Activated T-cell treated with anti-CD3 and anti-CD28 coated beads, Interleukin-2, amount 50 U/mL, for 72 hours (primary cell): ENCODE results near the gene CFAP74. TPM values are rescaled to one million over a fixed set of nuclear protein-coding genes. Genes with fewer than 3 reads are reported as not detected.
A peak's percentile ranks its signal among the peaks of the same experiment; 100 is the strongest.

ENCODE experiments used
- ATAC-seq, 2 donors: fragments of 150-1000 bp; cut with Tn5 transposase; replicated peaks in 1 of 2; 2 replicates each; pipeline ENCODE4 v1.10.0; 2021; ENCODE audit warnings: moderate library complexity in 2 of 2, mild to moderate bottlenecking in 1 of 2
- DNase-seq, 2 donors: peaks; one replicate each; pipeline ENCODE4 v3.0.0; 2021 to 2022; ENCODE audit warnings: mixed read lengths in 1 of 2
- H3K27ac Mint-ChIP-seq: one replicate; pipeline ENCODE4 v1.8.0; 2022; ENCODE audit warnings: mild to moderate bottlenecking, moderate library complexity, mixed read lengths
- H3K27me3 Mint-ChIP-seq: one replicate; pipeline ENCODE4 v1.8.0; 2022; ENCODE audit warnings: low read depth, mixed read lengths
- H3K36me3 Mint-ChIP-seq, 2 donors: one replicate each; pipeline ENCODE4 v1.8.0; 2022; ENCODE audit warnings: mixed read lengths in 2 of 2, mild to moderate bottlenecking in 1 of 2; ENCODE audit not compliant: insufficient read depth in 2 of 2
- H3K4me1 Mint-ChIP-seq: one replicate; pipeline ENCODE4 v1.8.0; 2022; ENCODE audit warnings: low read depth, mixed read lengths
- H3K4me3 Mint-ChIP-seq, 2 donors: one replicate each; pipeline ENCODE4 v1.8.0; 2022; ENCODE audit warnings: mild to moderate bottlenecking in 2 of 2, mixed read lengths in 2 of 2, moderate library complexity in 2 of 2
- H3K9me3 Mint-ChIP-seq, 2 donors: one replicate each; pipeline ENCODE4 v1.8.0; 2022; ENCODE audit warnings: mixed read lengths in 2 of 2
- total RNA-seq, 2 donors: library from RNA; stranded (reverse); gene quantifications; one replicate each; pipeline ENCODE4 v1.2.3, GENCODE V29; 2022

Gene CFAP74
- total RNA-seq, 2 donors from 2014 or later, result not detected

DNA sequence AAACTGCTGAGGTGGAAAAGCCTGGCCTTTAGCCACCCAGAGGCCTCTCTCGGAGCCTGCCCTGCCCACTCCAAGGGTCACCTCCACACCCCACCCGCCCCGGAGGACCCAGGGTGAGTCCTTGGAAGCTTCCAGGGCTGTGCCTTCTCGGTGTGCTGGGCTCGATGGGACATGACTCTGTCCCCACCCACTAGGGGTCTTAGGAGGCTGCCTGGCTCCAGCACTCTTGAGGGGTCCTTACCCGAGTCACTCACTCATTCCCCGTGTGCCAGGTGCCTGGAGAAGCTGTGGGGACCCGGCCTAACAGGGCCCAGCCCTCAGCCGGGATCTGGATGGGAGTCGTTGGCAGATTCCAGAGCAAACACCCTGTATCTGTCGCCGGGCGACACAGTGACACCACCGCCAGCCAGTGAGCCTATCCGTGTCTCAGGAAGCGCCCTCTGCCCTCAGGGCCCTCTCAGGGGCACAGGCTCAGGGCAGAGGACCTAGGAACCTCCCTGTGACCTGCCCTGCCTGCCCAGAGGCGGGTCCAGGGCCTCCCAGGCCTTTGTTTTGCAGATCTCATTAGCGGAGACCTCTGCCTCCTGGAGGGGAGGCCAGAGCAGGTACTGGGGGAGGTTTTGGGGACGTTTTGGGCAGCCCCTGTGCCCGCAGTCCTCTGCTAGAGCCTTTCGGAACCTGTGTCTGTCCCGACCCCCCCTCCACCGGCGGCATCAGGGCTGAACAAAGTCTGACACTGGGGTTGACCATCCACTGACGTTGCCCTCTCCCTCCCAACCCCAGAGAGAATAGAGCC lies 43.6 kb upstream of the CFAP74 start:
- Mint-ChIP-seq H3K27ac (no peak overlapping the region), H3K27me3 (peaks cover 15% of the 10 kb centered on the region), H3K9me3 (no peaks in the 10 kb centered on the region), H3K36me3 (no peaks in the 10 kb centered on the region), H3K4me1 (peaks cover 29% of the 10 kb centered on the region), H3K4me3 (no peak overlapping the region)
- ATAC-seq (no peak), DNase-seq (no peak)

DNA sequence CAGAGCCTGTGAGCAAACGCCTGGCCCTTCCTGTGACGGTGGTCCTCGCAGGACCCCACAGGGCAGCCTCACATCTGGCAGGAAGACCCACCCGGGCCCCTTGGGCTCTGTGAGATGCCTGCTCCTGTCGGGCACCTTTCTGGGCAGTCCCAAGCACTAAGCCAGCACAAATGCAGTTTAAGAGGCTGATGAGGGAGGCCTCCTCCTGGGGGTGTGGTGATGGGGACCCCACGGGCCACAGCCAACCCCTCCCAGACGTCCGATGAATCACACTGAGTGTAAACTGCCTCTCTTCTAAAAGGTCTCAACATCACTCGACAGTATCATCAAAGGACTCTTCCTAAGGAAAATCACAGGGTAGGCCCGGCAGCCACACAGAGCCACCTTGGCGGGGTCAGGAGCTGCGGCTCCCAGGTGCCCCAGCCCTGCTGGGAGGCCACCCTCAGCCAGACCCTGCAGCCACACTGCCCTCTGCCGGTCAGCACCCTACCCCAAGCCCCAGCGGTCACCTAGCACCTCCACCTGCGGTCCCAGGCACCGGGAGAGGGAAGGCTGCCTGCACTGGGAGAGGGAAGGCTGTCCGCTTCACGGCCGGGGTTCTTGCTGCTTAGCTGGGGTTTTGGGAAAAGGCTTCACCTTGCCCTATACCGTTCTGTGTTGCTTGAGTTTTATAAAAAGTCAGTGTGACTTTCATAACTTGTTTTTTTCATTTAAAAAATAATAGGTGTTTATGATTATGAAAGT lies 42.8 kb upstream of the CFAP74 start:
- H3K4me1 Mint-ChIP-seq, result peaks cover 29% of the 10 kb centered on the region
- H3K27ac Mint-ChIP-seq, result no peak overlapping the region
- H3K9me3 Mint-ChIP-seq, result no peaks in the 10 kb centered on the region
- no peaks in the 10 kb centered on the region for H3K36me3 Mint-ChIP-seq
- ATAC-seq (peak; percentile 17), DNase-seq (peak; percentile 72 to 83)
- H3K27me3 Mint-ChIP-seq, result peaks cover 15% of the 10 kb centered on the region
- no peak overlapping the region for H3K4me3 Mint-ChIP-seq

DNA sequence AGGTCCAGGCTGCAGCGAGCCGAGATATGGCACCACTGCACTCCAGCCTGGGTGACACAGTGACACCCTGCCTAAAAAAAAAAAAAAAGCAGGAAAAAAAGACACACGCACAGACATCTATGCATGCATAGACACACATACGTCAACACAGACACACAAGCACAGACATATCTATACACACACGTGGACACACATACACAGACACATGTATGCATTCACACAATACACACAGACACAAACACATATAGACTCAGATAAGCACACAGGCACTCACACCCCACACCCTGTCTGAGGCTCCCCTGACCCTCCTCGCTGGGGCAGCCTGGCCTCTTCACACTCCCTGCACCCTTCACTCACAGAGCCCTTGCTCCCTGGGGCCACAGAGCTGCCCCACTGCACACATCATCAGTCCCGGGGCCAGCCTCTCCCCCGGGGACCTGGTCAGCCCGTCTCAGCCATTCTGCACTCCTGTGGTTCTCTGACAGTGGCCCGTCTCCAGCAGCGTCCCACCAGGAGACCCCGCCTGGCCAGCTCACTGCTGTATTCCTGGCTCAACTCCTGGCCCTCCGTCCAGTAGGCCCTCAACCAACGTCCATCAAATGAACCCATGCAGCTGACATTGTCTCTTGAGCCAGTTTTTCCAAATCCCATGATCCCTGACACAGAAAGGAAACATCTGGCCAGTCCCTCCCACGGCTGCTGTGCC lies 42.0 kb upstream of the CFAP74 start:
- Mint-ChIP-seq H3K36me3 (no peaks in the 10 kb centered on the region), H3K27me3 (peaks cover 15% of the 10 kb centered on the region), H3K4me1 (peaks cover 29% of the 10 kb centered on the region), H3K27ac (no peak overlapping the region), H3K4me3 (peak overlapping the region; percentile 4 to 48), H3K9me3 (no peaks in the 10 kb centered on the region)
- ATAC-seq (no peak), DNase-seq (no peak)

DNA sequence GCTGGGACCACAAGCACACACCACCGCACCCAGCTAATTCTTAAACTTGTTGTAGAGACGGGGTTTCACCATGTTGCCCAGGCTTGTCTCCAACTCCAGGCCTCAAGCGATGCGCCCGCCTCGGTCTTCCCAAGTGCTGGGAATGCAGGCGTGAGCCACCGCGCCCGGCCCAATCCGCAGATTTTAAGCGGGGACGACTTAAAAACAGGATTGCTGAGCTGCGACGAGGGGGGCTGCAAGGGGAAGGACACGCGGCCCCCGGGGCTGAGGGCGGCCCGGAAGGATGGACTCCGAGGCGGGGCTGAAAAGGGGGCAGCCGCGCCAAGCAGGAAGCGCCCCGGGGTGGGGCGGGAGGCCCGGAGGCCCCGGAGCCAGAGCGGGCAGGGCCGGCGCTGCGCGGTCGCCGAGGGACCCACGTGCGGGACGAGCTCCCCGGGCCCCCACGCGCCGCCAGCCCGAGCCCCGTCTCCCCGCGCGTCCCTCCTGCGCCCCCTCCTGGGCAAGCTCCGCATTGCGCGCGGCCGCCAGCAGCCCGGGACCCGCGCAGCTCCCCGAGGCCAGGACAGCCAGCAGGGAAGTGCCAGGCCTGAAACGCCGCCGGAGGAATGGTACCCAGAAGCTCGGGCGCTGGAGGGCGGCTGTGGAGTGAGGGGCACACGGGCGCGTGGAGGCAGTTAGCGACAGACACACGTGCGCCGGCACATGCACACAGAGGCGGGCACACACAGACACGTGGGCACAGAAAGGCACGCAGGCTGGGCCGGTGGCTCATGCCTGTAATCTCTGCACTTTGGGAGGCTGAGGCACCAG lies 41.1 kb upstream of the CFAP74 start:
- Mint-ChIP-seq H3K27ac (no peak overlapping the region), H3K27me3 (peaks cover 15% of the 10 kb centered on the region), H3K9me3 (no peaks in the 10 kb centered on the region), H3K36me3 (no peaks in the 10 kb centered on the region), H3K4me1 (peaks cover 29% of the 10 kb centered on the region), H3K4me3 (peak overlapping the region; percentile 23 to 48)
- DNase-seq (peak; percentile 83 to 90), ATAC-seq (peak; percentile 73 to 77)

DNA sequence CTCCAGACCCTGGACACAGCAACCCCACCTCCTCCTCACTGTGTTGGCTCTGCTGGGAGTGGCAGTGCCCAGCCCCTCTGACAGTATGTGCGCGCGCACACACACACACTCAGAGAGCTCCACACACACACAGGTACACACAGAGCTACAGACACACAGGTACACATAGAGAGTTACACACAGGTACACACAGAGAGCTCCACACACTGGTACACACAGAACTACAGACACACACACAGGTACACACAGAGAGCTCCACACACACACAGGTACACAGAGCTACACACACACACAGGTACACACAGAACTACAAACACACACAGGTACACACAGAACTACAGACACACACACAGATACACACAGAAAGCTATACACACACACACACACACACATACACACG lies 40.3 kb upstream of the CFAP74 start:
- H3K27ac Mint-ChIP-seq, result no peak overlapping the region

DNA sequence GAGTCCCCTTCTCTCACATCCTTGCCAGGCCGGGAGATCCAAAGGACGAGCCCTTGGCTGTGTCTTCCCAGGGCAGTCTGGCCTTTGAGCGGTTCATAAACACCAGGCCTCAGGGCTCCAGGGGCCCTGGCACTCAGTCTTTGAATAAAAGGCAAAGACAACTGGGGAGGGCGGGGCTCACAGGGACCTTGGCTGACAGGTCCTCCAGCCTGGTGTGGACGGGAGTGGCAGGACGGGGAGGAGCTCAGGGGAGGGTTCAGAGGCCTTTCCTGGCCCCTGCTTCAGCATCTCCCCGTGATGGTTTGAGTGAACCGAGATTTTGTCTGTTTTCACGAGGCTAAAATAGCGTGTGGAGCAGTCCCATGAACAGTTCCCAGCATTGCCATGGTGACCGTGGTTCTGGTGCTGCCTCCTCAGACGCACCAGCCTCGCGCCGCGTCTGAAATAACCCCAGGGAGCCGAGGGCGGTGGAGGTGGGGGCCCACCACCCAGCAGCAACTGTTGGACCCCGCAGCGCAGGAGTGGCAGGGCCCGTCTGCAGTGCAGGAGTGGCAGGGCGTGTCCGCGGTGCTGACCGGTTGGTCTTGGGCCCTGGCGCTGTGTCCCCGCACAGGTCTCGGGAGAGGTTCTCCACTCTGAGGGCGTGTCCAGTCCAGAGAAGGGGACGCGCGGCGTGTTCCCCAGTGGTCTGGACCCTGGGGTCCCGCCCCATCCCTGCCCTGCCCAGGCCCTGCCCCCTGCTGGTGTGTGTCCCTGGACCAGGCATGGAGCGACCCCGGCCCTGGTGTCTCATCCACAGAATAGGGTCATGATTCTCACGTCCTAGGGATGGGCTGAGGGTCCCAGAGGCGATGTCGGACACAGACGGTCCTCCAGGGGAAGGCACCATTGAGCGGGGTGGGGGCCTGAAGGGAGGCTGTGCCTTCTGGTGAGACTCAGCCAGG lies 39.5 kb upstream of the CFAP74 start:
- Mint-ChIP-seq H3K4me1 (peaks cover 14% of the 10 kb centered on the region), H3K9me3 (no peaks in the 10 kb centered on the region), H3K27ac (no peak overlapping the region), H3K4me3 (no peak overlapping the region), H3K36me3 (no peaks in the 10 kb centered on the region), H3K27me3 (peaks cover 1% of the 10 kb centered on the region)
- ATAC-seq, result no peak
- no peak for DNase-seq

More for the DNA sequence above, 40.3 kb upstream of the CFAP74 start:
- H3K36me3 Mint-ChIP-seq, result no peaks in the 10 kb centered on the region
- DNase-seq (no peak), ATAC-seq (no peak)
- peaks cover 9% of the 10 kb centered on the region for H3K27me3 Mint-ChIP-seq
- H3K4me3 Mint-ChIP-seq, result peak overlapping the region; percentile 10 to 37
- H3K4me1 Mint-ChIP-seq, result peaks cover 21% of the 10 kb centered on the region
- H3K9me3 Mint-ChIP-seq, result no peaks in the 10 kb centered on the region

DNA sequence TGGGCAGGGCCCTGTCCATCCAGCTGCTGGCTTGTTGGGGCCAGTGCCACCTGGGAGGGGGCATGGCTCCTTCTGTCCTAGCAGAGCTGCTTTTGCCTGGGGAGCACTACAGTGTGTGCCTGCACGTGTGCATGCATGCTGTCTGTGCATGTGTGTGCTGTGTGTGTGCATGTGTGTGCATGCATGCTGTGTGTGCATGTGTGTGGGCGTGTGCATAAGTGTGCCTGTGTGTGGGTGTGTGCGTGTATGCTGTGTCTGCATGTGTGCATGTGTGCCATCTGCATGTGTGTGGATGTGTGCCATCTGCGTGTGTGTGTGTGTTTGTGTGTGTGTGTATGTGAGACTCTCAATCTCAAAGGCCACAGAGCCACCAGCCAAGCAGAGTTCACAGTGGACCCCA lies 38.3 kb upstream of the CFAP74 start:
- Mint-ChIP-seq H3K9me3 (no peaks in the 10 kb centered on the region), H3K27ac (no peak overlapping the region), H3K4me1 (peaks cover 14% of the 10 kb centered on the region), H3K4me3 (no peak overlapping the region), H3K36me3 (no peaks in the 10 kb centered on the region), H3K27me3 (no peaks in the 10 kb centered on the region)
- ATAC-seq, result no peak
- DNase-seq, result no peak

DNA sequence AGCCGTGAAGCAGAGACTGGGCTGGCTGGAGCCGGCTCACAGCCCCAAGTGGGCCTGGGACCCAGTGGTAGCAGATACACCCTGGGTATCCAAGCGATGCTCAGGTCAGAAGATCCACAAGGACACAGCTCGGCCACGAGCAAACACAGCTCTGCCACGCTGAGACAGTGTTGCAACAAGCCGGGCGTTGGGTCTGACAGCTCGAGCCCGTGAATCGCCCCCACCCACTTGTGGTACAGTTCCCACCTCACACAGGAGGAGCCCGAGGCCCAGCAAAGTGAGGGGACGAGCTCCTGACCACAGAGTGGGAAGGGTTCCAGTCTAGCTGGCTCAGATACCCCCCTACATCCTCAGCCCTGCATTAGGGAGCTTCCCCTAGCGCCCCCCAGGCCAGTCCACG lies 37.7 kb upstream of the CFAP74 start:
- no peak overlapping the region for H3K27ac Mint-ChIP-seq
- ATAC-seq (no peak), DNase-seq (no peak)
- H3K27me3 Mint-ChIP-seq, result no peaks in the 10 kb centered on the region
- peaks cover 14% of the 10 kb centered on the region for H3K4me1 Mint-ChIP-seq
- H3K4me3 Mint-ChIP-seq, result no peak overlapping the region
- no peaks in the 10 kb centered on the region for H3K9me3 Mint-ChIP-seq
- no peaks in the 10 kb centered on the region for H3K36me3 Mint-ChIP-seq

DNA sequence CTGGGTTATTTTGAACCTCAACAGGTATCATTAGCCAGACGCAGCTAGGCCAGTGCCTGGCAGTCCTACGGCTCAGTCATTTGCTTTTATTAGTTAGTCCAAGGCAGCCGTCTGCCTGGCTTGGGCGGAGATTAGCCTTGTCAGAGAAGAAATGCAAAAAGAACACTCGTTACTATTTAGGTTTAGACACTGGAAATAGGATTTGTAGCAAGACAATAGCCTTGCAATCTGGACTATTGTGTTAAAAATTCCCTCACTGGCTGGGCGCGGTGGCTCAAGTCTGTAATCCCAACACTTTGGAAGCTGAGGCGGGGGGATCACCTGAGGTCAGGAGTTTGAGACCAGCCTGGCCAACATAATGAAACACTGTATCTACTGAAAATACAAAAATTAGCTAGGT lies 35.7 kb upstream of the CFAP74 start:
- H3K27me3 Mint-ChIP-seq, result no peaks in the 10 kb centered on the region
- H3K36me3 Mint-ChIP-seq, result no peaks in the 10 kb centered on the region
- no peak for ATAC-seq
- H3K9me3 Mint-ChIP-seq, result no peaks in the 10 kb centered on the region
- peaks cover 5% of the 10 kb centered on the region for H3K4me1 Mint-ChIP-seq
- no peak overlapping the region for H3K4me3 Mint-ChIP-seq
- no peak overlapping the region for H3K27ac Mint-ChIP-seq
- DNase-seq, result no peak

DNA sequence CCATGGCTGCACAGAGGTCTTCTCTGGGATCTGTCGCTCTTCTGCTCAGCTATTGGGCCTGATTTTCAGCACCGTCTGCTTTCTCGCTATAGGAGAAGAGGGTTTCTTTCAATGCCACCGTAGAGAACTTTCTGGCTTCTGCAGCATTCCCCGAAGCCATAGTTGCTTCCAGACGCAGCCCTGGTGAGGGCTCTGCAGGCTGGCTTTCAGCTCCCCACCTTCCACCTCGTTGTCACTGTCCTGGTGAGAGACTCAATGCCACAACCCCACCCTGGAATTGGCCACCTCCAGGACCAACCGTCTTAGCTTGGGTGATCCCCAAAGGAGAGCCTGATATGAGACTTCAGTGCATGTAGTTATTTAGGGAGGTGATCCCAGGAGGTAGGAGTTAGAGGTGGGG lies 34.6 kb upstream of the CFAP74 start:
- H3K27ac Mint-ChIP-seq, result no peak overlapping the region
- H3K4me1 Mint-ChIP-seq, result no peaks in the 10 kb centered on the region
- ATAC-seq (no peak), DNase-seq (no peak)
- H3K9me3 Mint-ChIP-seq, result no peaks in the 10 kb centered on the region
- H3K4me3 Mint-ChIP-seq, result no peak overlapping the region
- no peaks in the 10 kb centered on the region for H3K27me3 Mint-ChIP-seq
- H3K36me3 Mint-ChIP-seq, result no peaks in the 10 kb centered on the region

DNA sequence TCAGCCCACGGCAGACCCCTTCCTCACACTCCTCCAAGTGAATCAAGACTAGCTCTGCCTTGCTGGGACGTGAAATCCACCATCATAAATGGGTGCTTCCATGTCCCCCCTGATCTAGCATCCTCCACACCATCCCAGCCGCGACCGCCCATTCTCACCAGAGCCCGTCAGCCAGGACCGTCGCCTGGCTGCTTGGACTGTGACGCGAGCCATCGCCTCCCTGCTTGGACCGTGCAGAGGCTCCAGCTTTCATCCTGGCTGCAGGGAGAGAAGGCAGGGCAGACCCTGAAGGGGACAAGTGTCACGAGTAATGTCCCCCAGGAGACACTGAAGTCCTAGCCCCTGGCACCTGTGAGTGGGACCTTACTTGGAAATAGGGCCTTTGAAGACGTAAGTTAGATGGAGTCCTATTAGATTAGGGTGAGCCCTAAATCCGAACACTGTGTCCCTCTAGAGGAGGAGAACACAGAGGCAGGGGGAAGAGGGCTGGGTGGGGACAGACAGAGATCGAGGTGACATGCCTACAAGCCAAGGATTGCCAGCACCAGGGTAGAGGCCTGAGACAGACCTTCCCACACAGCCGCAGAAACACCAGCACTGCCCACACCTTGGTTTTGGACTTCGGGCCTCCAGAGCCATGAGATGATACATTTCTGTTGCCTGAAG lies 33.9 kb upstream of the CFAP74 start:
- ATAC-seq, result no peak
- Mint-ChIP-seq H3K27me3 (no peaks in the 10 kb centered on the region), H3K36me3 (no peaks in the 10 kb centered on the region), H3K4me1 (no peaks in the 10 kb centered on the region), H3K27ac (no peak overlapping the region), H3K9me3 (no peaks in the 10 kb centered on the region), H3K4me3 (no peak overlapping the region)
- no peak for DNase-seq
